NCI-H1105 treated with DMSO at 0.1 percent for 48 hours (cell line): ENCODE data around the gene SH3PXD2B.
"Not testable (repeated sequence)": the region's sequence is repeated elsewhere in the genome, so short reads cannot be mapped to it uniquely, and the experiment has no call there.

Source experiments
- DNase-seq: peaks from one replicate; lab custom pipeline; 2025; lab: John Stamatoyannopoulos, UW

Gene SH3PXD2B

GRCh38 chr5:172485511-172486202, 31.3 kb upstream of the SH3PXD2B start:
- DNase-seq = no peak

- no peak for DNase-seq
Observed at GRCh38 chr5:172484664-172485063, 30.3 kb upstream of the SH3PXD2B start.

GRCh38 chr5:172482156-172483020, 28.1 kb upstream of the SH3PXD2B start:
- DNase-seq = peak; percentile 34

- no peak for DNase-seq
Observed at GRCh38 chr5:172481011-172481800, 26.9 kb upstream of the SH3PXD2B start.

GRCh38 chr5:172479784-172480115, 25.4 kb upstream of the SH3PXD2B start:
- no peak for DNase-seq

- peak; percentile 45 for DNase-seq
Observed at GRCh38 chr5:172479034-172479783, 24.9 kb upstream of the SH3PXD2B start.

GRCh38 chr5:172478695-172479033, 24.3 kb upstream of the SH3PXD2B start:
- DNase-seq = not testable (repeated sequence)

- DNase-seq = no peak
Observed at GRCh38 chr5:172478256-172478655, 23.9 kb upstream of the SH3PXD2B start.

- DNase-seq = no peak
Observed at GRCh38 chr5:172477466-172477865, 23.1 kb upstream of the SH3PXD2B start.

GRCh38 chr5:172474293-172474692, 20.0 kb upstream of the SH3PXD2B start:
- DNase-seq = no peak

GRCh38 chr5:172473427-172473826, 19.1 kb upstream of the SH3PXD2B start:
- DNase-seq = no peak

GRCh38 chr5:172469697-172470096, 15.4 kb upstream of the SH3PXD2B start:
- DNase-seq = no peak

- no peak for DNase-seq
Observed at GRCh38 chr5:172466062-172466461, 11.7 kb upstream of the SH3PXD2B start.

GRCh38 chr5:172463031-172463430, 8.7 kb upstream of the SH3PXD2B start:
- no peak for DNase-seq

- no peak for DNase-seq
Observed at GRCh38 chr5:172459783-172460165, 5.4 kb upstream of the SH3PXD2B start.

- no peak for DNase-seq
Observed at GRCh38 chr5:172458976-172459782, 4.9 kb upstream of the SH3PXD2B start.

- no peak for DNase-seq
Observed at GRCh38 chr5:172456076-172456722, 1.9 kb upstream of the SH3PXD2B start.

GRCh38 chr5:172455511-172456061, 1.3 kb upstream of the SH3PXD2B start:
- DNase-seq = no peak

GRCh38 chr5:172455087-172455381, 709 bp upstream of the SH3PXD2B start:
- no peak for DNase-seq

- DNase-seq = peak; percentile 39
Observed at GRCh38 chr5:172453986-172454357, 353 bp downstream of the SH3PXD2B start.
